ENCODE measurements around the gene TBC1D14. TPM values are rescaled to one million over a fixed set of nuclear protein-coding genes. Genes with fewer than 3 reads are reported as not detected.

The TBC1D14 gene
- total RNA-seq, 1 donor from 2014 or later = 61.8 TPM

DNA sequence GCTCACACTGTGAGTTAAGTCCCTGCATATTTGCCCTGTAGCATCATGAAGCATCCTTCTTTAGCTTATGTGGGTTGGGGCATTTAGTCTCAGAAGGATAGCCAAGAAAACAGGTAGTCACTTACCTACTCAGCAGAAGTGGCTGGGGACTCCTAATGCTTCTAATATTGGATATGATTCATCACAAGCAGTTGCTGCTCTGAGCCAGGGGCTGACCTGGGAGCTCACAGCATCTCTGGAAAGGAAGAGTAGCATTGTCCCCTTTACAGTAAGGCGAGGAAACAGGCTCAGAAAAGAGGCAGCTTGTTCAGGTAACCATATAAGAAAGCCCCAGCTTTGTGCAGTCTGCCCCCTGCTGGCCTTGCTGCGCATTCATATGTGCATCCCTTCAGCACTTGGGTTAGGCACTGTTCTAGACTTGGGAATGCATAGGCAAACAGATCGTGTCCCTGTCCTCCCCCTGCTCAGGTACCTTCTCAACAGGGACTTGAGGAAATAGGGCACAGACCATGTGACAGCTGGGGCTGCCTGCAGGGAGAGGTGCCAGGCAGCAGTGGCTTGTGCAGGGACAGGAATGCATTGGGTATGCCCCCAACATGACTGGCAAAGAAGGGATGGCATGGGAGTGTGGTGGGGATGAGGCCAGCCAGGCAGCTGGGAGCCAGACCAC, 35.7 kb upstream of the TBC1D14 start:
- TF ChIP-seq CTCF (IDR thresholded peaks at IDR 0.05; ENCODE audit: unreplicated experiment) = peak; percentile 77
- peak; percentile 56 for DNase-seq (ENCODE audit: low spot score, unreplicated experiment)
- Mint-ChIP-seq H3K9me3 (ENCODE audit: low read depth) (no peaks in the 10 kb centered on the region), H3K27ac (peak overlapping the region; percentile 20), H3K27me3 (no peaks in the 10 kb centered on the region), H3K36me3 (ENCODE audit: insufficient read depth) (peaks cover 24% of the 10 kb centered on the region), H3K4me1 (ENCODE audit: low read depth) (no peaks in the 10 kb centered on the region), H3K4me3 (ENCODE audit: low read depth) (no peak overlapping the region)

DNA sequence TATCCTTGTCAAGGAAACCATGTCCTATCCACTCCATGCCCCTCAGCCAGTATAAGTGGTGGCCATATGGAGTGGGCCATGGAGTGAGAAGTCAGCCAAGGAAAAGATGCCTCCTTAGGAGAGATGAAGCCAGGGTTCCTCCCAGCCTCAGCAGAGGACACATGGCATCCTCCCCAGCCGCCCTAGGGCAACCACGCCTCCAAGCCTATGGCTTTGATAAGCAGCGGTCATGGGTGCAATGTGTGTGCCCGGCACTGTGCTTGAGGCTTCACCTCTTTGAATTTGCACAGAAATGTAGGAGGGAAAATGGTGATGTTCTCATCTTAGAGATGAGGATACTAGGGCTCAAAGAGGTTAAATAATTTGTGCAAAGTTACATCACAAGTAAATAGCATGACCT, 34.6 kb upstream of the TBC1D14 start:
- H3K4me3 Mint-ChIP-seq (ENCODE audit: low read depth) = no peak overlapping the region
- H3K36me3 Mint-ChIP-seq (ENCODE audit: insufficient read depth) = peaks cover 26% of the 10 kb centered on the region
- no peaks in the 10 kb centered on the region for H3K27me3 Mint-ChIP-seq
- TF ChIP-seq CTCF (IDR thresholded peaks at IDR 0.05; ENCODE audit: unreplicated experiment) = no peak
- no peak overlapping the region for H3K27ac Mint-ChIP-seq
- H3K4me1 Mint-ChIP-seq (ENCODE audit: low read depth) = no peaks in the 10 kb centered on the region
- no peak for DNase-seq (ENCODE audit: low spot score, unreplicated experiment)
- no peaks in the 10 kb centered on the region for H3K9me3 Mint-ChIP-seq (ENCODE audit: low read depth)

DNA sequence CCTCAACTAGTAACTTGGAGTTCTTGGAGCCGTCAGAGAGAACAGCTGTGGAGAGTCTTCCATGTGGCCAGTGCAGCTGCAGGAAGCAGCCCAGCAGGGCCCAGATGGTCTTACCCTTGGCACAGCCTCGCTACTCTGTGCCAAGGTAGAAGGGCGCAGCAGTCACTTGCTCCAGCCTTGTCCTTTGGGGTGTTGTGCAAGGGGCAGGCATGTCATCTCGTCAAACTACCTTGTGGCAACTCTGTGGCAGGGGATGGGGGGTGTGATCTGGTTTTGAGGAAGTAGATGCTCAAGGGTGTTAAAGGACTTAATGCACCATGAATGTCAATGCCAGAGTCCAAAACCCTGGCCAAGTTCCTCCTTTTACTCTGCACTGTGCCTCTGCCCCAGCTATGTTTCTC, 34.2 kb upstream of the TBC1D14 start:
- no peaks in the 10 kb centered on the region for H3K9me3 Mint-ChIP-seq (ENCODE audit: low read depth)
- no peak for TF ChIP-seq CTCF (IDR thresholded peaks at IDR 0.05; ENCODE audit: unreplicated experiment)
- no peak overlapping the region for H3K27ac Mint-ChIP-seq

DNA sequence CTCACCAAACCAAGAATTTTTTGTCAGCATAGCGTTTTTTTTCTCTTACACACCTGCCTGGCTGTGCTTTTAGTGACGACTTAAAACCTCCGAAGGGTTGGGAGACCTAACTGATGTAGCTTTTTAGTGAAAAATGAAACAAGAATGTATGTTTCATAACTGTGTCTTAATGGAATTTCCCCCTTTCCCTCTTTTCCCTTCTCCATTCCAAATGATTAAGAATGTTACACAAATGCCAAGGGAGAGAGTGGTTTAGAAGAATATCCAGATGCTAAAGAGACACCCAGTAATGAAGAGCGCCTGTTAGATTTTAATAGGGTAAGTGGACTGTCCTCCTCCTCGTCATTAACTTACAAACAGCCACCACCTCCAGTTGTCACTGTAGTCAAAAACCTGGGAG, 33.2 kb upstream of the TBC1D14 start:
- no peak for DNase-seq (ENCODE audit: low spot score, unreplicated experiment)

More for the DNA sequence above, 34.2 kb upstream of the TBC1D14 start:
- DNase-seq (ENCODE audit: low spot score, unreplicated experiment) = no peak
- peaks cover 28% of the 10 kb centered on the region for H3K36me3 Mint-ChIP-seq (ENCODE audit: insufficient read depth)
- no peaks in the 10 kb centered on the region for H3K4me1 Mint-ChIP-seq (ENCODE audit: low read depth)
- H3K4me3 Mint-ChIP-seq (ENCODE audit: low read depth) = no peak overlapping the region
- no peaks in the 10 kb centered on the region for H3K27me3 Mint-ChIP-seq

GRCh38 chr4:6877067-6877466, 32.6 kb upstream of the TBC1D14 start:
- Mint-ChIP-seq H3K4me1 (ENCODE audit: low read depth) (no peaks in the 10 kb centered on the region), H3K9me3 (ENCODE audit: low read depth) (no peaks in the 10 kb centered on the region), H3K36me3 (ENCODE audit: insufficient read depth) (peaks cover 36% of the 10 kb centered on the region), H3K4me3 (ENCODE audit: low read depth) (no peak overlapping the region), H3K27ac (no peak overlapping the region), H3K27me3 (no peaks in the 10 kb centered on the region)
- no peak for TF ChIP-seq CTCF (IDR thresholded peaks at IDR 0.05; ENCODE audit: unreplicated experiment)
- DNase-seq (ENCODE audit: low spot score, unreplicated experiment) = no peak

More for the DNA sequence above, 33.2 kb upstream of the TBC1D14 start:
- Mint-ChIP-seq H3K9me3 (ENCODE audit: low read depth) (no peaks in the 10 kb centered on the region), H3K36me3 (ENCODE audit: insufficient read depth) (peaks cover 36% of the 10 kb centered on the region), H3K4me3 (ENCODE audit: low read depth) (no peak overlapping the region), H3K27me3 (no peaks in the 10 kb centered on the region), H3K27ac (no peak overlapping the region), H3K4me1 (ENCODE audit: low read depth) (no peaks in the 10 kb centered on the region)
- TF ChIP-seq CTCF (IDR thresholded peaks at IDR 0.05; ENCODE audit: unreplicated experiment) = no peak

All from progenitor cell of endocrine pancreas (in vitro differentiated cells).